Fibroblast of villous mesenchyme (primary cell): ENCODE results near the gene CXADR. TPM values are rescaled to one million over a fixed set of nuclear protein-coding genes. Genes with fewer than 3 reads are reported as not detected.
"Not testable (repeated sequence)": the region's sequence is repeated elsewhere in the genome, so short reads cannot be mapped to it uniquely, and the experiment has no call there.

ENCODE experiments used
- DNase-seq: peaks from one replicate; pipeline ENCODE4 v3.0.0-alpha.2; 2010; ENCODE audit warnings: low read depth
- H3K4me3 ChIP-seq: 2 replicates; pipeline ENCODE4 v1.5.1; 2011; ENCODE audit warnings: low read depth, mild to moderate bottlenecking, low read length
- CTCF ChIP-seq: IDR thresholded peaks from 2 replicates; pipeline ENCODE4 v1.5.1; 2012; ENCODE audit warnings: low read depth, mild to moderate bottlenecking, low read length; ENCODE audit not compliant: insufficient read depth
- total RNA-seq: library from RNA; depleted of rRNA; stranded (reverse); fragments of >200 nt; gene quantifications from 2 replicates; pipeline ENCODE4 v1.2.3, GENCODE V29; 2012

Gene CXADR
- total RNA-seq, 1 donor, result 0.86 TPM

- no peak for DNase-seq
- H3K4me3 ChIP-seq, result no peak overlapping the region
- TF ChIP-seq CTCF, result no peak
These were observed 40.7 kb upstream of the CXADR start for GRCh38 chr21:17472182-17472581.

- H3K4me3 ChIP-seq, result no peak overlapping the region
- no peak for DNase-seq
- TF ChIP-seq CTCF, result no peak
These were observed 40.1 kb upstream of the CXADR start for GRCh38 chr21:17472592-17473271.

- TF ChIP-seq CTCF, result no peak
- no peak for DNase-seq
- no peak overlapping the region for H3K4me3 ChIP-seq
These were observed 36.8 kb upstream of the CXADR start for GRCh38 chr21:17476006-17476405.

GRCh38 chr21:17478156-17478555, 34.7 kb upstream of the CXADR start:
- H3K4me3 ChIP-seq, DNase-seq: not testable (repeated sequence)

GRCh38 chr21:17479606-17480005, 33.2 kb upstream of the CXADR start:
- H3K4me3 ChIP-seq, result no peak overlapping the region
- DNase-seq, result no peak
- no peak for TF ChIP-seq CTCF

- H3K4me3 ChIP-seq, result no peak overlapping the region
- DNase-seq, result no peak
- TF ChIP-seq CTCF, result no peak
These were observed 29.9 kb upstream of the CXADR start for GRCh38 chr21:17482928-17483327.

GRCh38 chr21:17488620-17489019, 24.2 kb upstream of the CXADR start:
- H3K4me3 ChIP-seq, result no peak overlapping the region
- no peak for DNase-seq
- no peak for TF ChIP-seq CTCF

GRCh38 chr21:17489565-17489964, 23.3 kb upstream of the CXADR start:
- not testable (repeated sequence) for DNase-seq, H3K4me3 ChIP-seq
